Activated naive CD4-positive, alpha-beta T cell (primary cell): ENCODE data around the gene RBM26.
"Not testable (repeated sequence)": the region's sequence is repeated elsewhere in the genome, so short reads cannot be mapped to it uniquely, and the experiment has no call there.

Experiments used
- DNase-seq, 4 experiments: peaks; one replicate each; lab custom pipeline; 2025; lab: John Stamatoyannopoulos, UW

The RBM26 gene

GRCh38 chr13:79387853-79388252 lies 18.2 kb downstream of the RBM26 start:
- DNase-seq, result no peak

GRCh38 chr13:79386125-79386826 lies 19.8 kb downstream of the RBM26 start:
- DNase-seq, result no peak

- no peak for DNase-seq
Observed at GRCh38 chr13:79385694-79386093, 20.4 kb downstream of the RBM26 start.

GRCh38 chr13:79384022-79384610 lies 21.9 kb downstream of the RBM26 start:
- DNase-seq, result no peak

- no peak for DNase-seq
Observed at GRCh38 chr13:79382545-79383275, 23.3 kb downstream of the RBM26 start.

GRCh38 chr13:79380997-79381396 lies 25.1 kb downstream of the RBM26 start:
- DNase-seq, result no peak

GRCh38 chr13:79379274-79379673 lies 26.8 kb downstream of the RBM26 start:
- DNase-seq, result no peak

- no peak for DNase-seq
Observed at GRCh38 chr13:79376843-79377242, 29.2 kb downstream of the RBM26 start.

GRCh38 chr13:79374578-79374977 lies 31.5 kb downstream of the RBM26 start:
- DNase-seq, result no peak

GRCh38 chr13:79373916-79374315 lies 32.1 kb downstream of the RBM26 start:
- DNase-seq, result no peak

GRCh38 chr13:79369226-79369625 lies 36.8 kb downstream of the RBM26 start:
- DNase-seq, result no peak

GRCh38 chr13:79365981-79366380 lies 40.1 kb downstream of the RBM26 start:
- DNase-seq, result no peak

- DNase-seq, result no peak
Observed at GRCh38 chr13:79361299-79361698, 44.8 kb downstream of the RBM26 start.

- DNase-seq, result no peak
Observed at GRCh38 chr13:79360095-79360494, 46.0 kb downstream of the RBM26 start.

GRCh38 chr13:79359064-79359463 lies 47.0 kb downstream of the RBM26 start:
- DNase-seq, result no peak

- no peak for DNase-seq
Observed at GRCh38 chr13:79354285-79354684, 51.8 kb downstream of the RBM26 start.

- no peak for DNase-seq
Observed at GRCh38 chr13:79353693-79354092, 52.4 kb downstream of the RBM26 start.

- no peak for DNase-seq
Observed at GRCh38 chr13:79352107-79352506, 53.9 kb downstream of the RBM26 start.

GRCh38 chr13:79349608-79350007 lies 56.4 kb downstream of the RBM26 start:
- DNase-seq, result not testable (repeated sequence)

GRCh38 chr13:79349011-79349410 lies 57.0 kb downstream of the RBM26 start:
- DNase-seq, result no peak

GRCh38 chr13:79346300-79346914 lies 59.6 kb downstream of the RBM26 start:
- no peak for DNase-seq

GRCh38 chr13:79341202-79341601 lies 64.9 kb downstream of the RBM26 start:
- DNase-seq, result no peak

GRCh38 chr13:79340490-79340889 lies 65.6 kb downstream of the RBM26 start:
- DNase-seq, result no peak
